Heart left ventricle (tissue), 16 donors: ENCODE results near the gene FAM76A. TPM values are rescaled to one million over a fixed set of nuclear protein-coding genes. Genes with fewer than 3 reads are reported as not detected.

Source experiments
- ATAC-seq, 4 donors: fragments of 200-7000 bp; cut with Tn5 transposase; one replicate each; pipeline ENCODE4 v1.9.1; 2020 to 2022; ENCODE audit warnings: moderate library complexity in 4 of 4, mild to moderate bottlenecking in 3 of 4, moderate number of reproducible peaks in 1 of 4
- DNase-seq, 5 donors: peaks; one replicate each; pipeline ENCODE4 v3.0.0-alpha.2; 2020
- H3K27ac ChIP-seq, 12 donors: fragments of 200-600 bp; sonication (generic) in 4 of 12; one replicate each; pipeline versions ENCODE4 v1.5.0 to v1.8.0; 2016 to 2022; ENCODE audit warnings: mild to moderate bottlenecking in 2 of 12
- H3K27me3 ChIP-seq, 9 donors: fragments of 200-600 bp; sonication (generic) in 2 of 9; one replicate each; pipeline versions ENCODE4 v1.5.1 to v1.8.0; 2016 to 2022; ENCODE audit warnings: mild to moderate bottlenecking in 3 of 9
- H3K36me3 ChIP-seq, 9 donors: fragments of 200-600 bp; sonication (generic) in 2 of 9; one replicate each; pipeline versions ENCODE4 v1.5.0 to v1.8.0; 2018 to 2022; ENCODE audit warnings: mild to moderate bottlenecking in 2 of 9
- H3K4me1 ChIP-seq, 12 donors: fragments of 200-600 bp; sonication (generic) in 4 of 12; one replicate each; pipeline versions ENCODE4 v1.5.0 to v1.8.0; 2016 to 2022; ENCODE audit warnings: mild to moderate bottlenecking in 3 of 12
- H3K4me3 ChIP-seq, 12 donors: fragments of 200-600 bp; sonication (generic) in 4 of 12; one replicate each; pipeline versions ENCODE4 v1.5.0 to v1.8.0; 2017 to 2022; ENCODE audit warnings: mild to moderate bottlenecking in 9 of 12, moderate library complexity in 4 of 12
- H3K9me3 ChIP-seq, 12 donors: fragments of 200-600 bp; sonication (generic) in 4 of 12; one replicate each; pipeline versions ENCODE4 v1.5.0 to v1.8.0; 2016 to 2022; ENCODE audit warnings: mild to moderate bottlenecking in 1 of 12
- CTCF ChIP-seq, 12 donors: fragments of 200-600 bp; sonication (generic) in 4 of 12; IDR thresholded peaks; one replicate each; pipeline versions ENCODE4 v1.5.0 to v1.8.0; 2018 to 2022; ENCODE audit warnings: antibody characterized with exemption in 12 of 12, mild to moderate bottlenecking in 5 of 12
- POLR2A ChIP-seq, 2 donors: fragments of 450-650 bp; IDR thresholded peaks; one replicate each; pipeline ENCODE4 v1.6.1; 2017; ENCODE audit warnings: antibody characterized with exemption in 2 of 2, mild to moderate bottlenecking in 2 of 2, moderate library complexity in 2 of 2
- WGBS, 4 donors: extraction: QIAGEN DNeasy Blood & Tissue Kit in 2 of 4; methylation state at CpG; one replicate each; pipeline versions ENCODE4 v1.1.5 to v1.1.7; 2013 to 2018; 5-methylcytosine and 5-hydroxymethylcytosine counted together
- intact Hi-C, 10 donors: fragments of 100-400 bp; cut with DNase I; formaldehyde crosslinking; loops; one replicate each; pipeline versions ENCODE4 v1.11.1 to v1.14.2; 2022
- polyA plus RNA-seq, 2 donors: library from polyadenylated mRNA; stranded (reverse); fragments of 200-250 nt; gene quantifications; one replicate each; pipeline ENCODE4 v1.2.3, GENCODE V29; 2013
- total RNA-seq, 9 donors: library from RNA; depleted of rRNA in 2 of 9; stranded (reverse); fragments of >200 nt in 2 of 9; fragmentation: NEBNext Ultra II Directional in 3 of 9; extraction: Animal tissue kit (Norgen Biotek cat#: 25700) in 3 of 9; gene quantifications; one replicate each; pipeline versions ENCODE4 v1.1.0 to v1.2.4, GENCODE V29; 2016 to 2023
- donor health status: ischemic (EF 13 %, LVEDD 7.1; RV severe dilation, severe dysfunction).
- donor health status: healthy with polysubstance abuse.
- donor health status: DM: no; HTN: yes; CAD: no.
- donor health status: DM: no; HTN: no; CAD: no.
- donor health status: ischemic (EF 25% LVEDD 6.9; RV normal size, moderate dysfunction).
- donor health status: ischemic (EF 25% LVEDD 5.7; RV mildly dilated, moderate dysfunction).
- donor health status: healthy.
- donor health status: DM: yes; HTN: yes; CAD: no.
- donor health status: ischemic (EF 35%, LVEDD 5.7; RV mildly dilated, moderate dysfunction).
- donor health status: nonischemic (EF 11% LVEDD 7.7; RV severe dilation, severe dysfunction).
- donor health status: DM: yes; HTN: yes; CAD: no.
- donor health status: PGD.
- donor health status: ischemic (EF 29% LVEDD 5.4; RV normal size, mild dysfunction).
- donor health status: nonischemic (EF 23%, LVEDD 6.1; RV moderate dilation, normal function).

FAM76A gene
- total and polyA plus RNA-seq, 11 donors = 3.7 to 24.0 (median 13.1) TPM

- peaks cover 0 to 42% (median 31%) of the 10 kb centered on the region in 9 donors for H3K36me3 ChIP-seq
- no peaks in the 10 kb centered on the region for H3K27me3 ChIP-seq
- WGBS, 4 donors = 0 to 1% (median 0%) methylated on average over 24 to 46 of the region's 46 CpGs
- H3K4me3 ChIP-seq = peak overlapping the region; percentile 71 to 100 (median 92)
- no peak for TF ChIP-seq CTCF (IDR thresholded peaks at IDR 0.05)
- no peak for TF ChIP-seq POLR2A (IDR thresholded peaks at IDR 0.05)
- ATAC-seq = peak in 2 of 4 donors; percentile 19 to 35
- no peaks in the 10 kb centered on the region for H3K9me3 ChIP-seq
- intact Hi-C loops = loop anchor here in 3 of 10 donors (2.0 to 5.0 kb wide), 2 partner anchors 46 kb away; partner anchors contain the start of gene STX12 (in 3 of the 3)
- peak; percentile 59 to 77 (median 61) for DNase-seq
- peaks cover 0 to 23% (median 17%) of the 10 kb centered on the region in 12 donors for H3K4me1 ChIP-seq
- H3K27ac ChIP-seq = peak overlapping the region; percentile 49 to 98 (median 93)
These were observed 648 bp downstream of the FAM76A start for GRCh38 chr1:27726173-27727044.

- Histone ChIP-seq H3K9me3 (no peaks in the 10 kb centered on the region), H3K27ac (peak overlapping the region in 3 of 12 donors; percentile 86 to 97 (median 95)), H3K36me3 (peaks cover 0 to 49% (median 38%) of the 10 kb centered on the region in 9 donors), H3K27me3 (no peaks in the 10 kb centered on the region), H3K4me3 (peak overlapping the region in 7 of 12 donors; percentile 88 to 99 (median 92)), H3K4me1 (peaks cover 0 to 23% (median 17%) of the 10 kb centered on the region in 12 donors)
- DNase-seq (no peak), ATAC-seq (no peak)
- intact Hi-C loops = loop anchor here in 3 of 10 donors (2.0 to 5.0 kb wide), 2 partner anchors 45 to 46 kb away; partner anchors contain the start of gene STX12 (in 3 of the 3)
- WGBS, 4 donors = 55 to 70% (median 68%) methylated on average over 3 of the region's 3 CpGs
- TF ChIP-seq CTCF (IDR thresholded peaks at IDR 0.05) (no peak), POLR2A (IDR thresholded peaks at IDR 0.05) (no peak)
These were observed 1.4 kb downstream of the FAM76A start for GRCh38 chr1:27727126-27727525.

GRCh38 chr1:27736252-27736651 lies 10.5 kb downstream of the FAM76A start:
- no peak for ATAC-seq
- DNase-seq = no peak
- Histone ChIP-seq H3K27me3 (no peaks in the 10 kb centered on the region), H3K4me1 (no peaks in the 10 kb centered on the region), H3K36me3 (peaks cover 0 to 97% (median 83%) of the 10 kb centered on the region in 9 donors), H3K9me3 (no peaks in the 10 kb centered on the region), H3K27ac (no peak overlapping the region), H3K4me3 (no peak overlapping the region)
- WGBS, 4 donors = 82 to 98% (median 97%) methylated on average over 3 of the region's 3 CpGs
- no peak for TF ChIP-seq POLR2A (IDR thresholded peaks at IDR 0.05)
- no peak for TF ChIP-seq CTCF (IDR thresholded peaks at IDR 0.05)
- intact Hi-C loops = no loop called here

- Histone ChIP-seq H3K4me1 (no peaks in the 10 kb centered on the region), H3K27me3 (no peaks in the 10 kb centered on the region), H3K9me3 (no peaks in the 10 kb centered on the region), H3K27ac (no peak overlapping the region), H3K4me3 (no peak overlapping the region), H3K36me3 (peaks cover 0 to 91% (median 79%) of the 10 kb centered on the region in 9 donors)
- TF ChIP-seq POLR2A (IDR thresholded peaks at IDR 0.05) (no peak), CTCF (IDR thresholded peaks at IDR 0.05) (no peak)
- intact Hi-C loops = no loop called here
- 97 to 98% (median 97%) methylated on average over 6 of the region's 6 CpGs for WGBS, 4 donors
- DNase-seq (no peak), ATAC-seq (no peak)
These were observed 15.4 kb downstream of the FAM76A start for GRCh38 chr1:27741121-27741520.
